ENCODE measurements around the gene THAP3.
"Not testable (repeated sequence)": the region's sequence is repeated elsewhere in the genome, so short reads cannot be mapped to it uniquely, and the experiment has no call there.

The THAP3 gene

GRCh38 chr1:6591644-6592043 lies 33.0 kb upstream of the THAP3 start:
- DNase-seq, result no peak

DNA sequence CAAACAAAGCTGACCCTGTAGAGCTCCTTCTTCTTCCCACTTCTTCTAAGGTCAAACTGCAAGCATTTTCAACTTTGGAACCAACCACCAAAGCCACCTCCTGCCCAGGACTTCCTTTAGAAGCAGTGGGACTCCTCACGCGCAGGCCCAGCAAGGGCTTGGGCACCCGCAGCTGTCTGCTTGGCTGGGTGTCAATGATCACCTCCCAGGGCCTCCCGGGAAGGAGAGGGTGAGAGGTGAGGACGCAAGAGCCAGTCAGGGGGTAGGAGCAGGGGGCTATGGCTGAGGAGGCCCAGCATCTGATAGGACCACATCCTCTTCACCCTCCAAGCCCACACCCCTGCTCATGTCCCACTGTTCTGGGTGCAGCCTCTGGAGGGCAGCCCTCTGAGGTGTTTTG lies 32.2 kb upstream of the THAP3 start:
- DNase-seq, result no peak

- DNase-seq, result no peak
Measured at GRCh38 chr1:6592865-6593593, 31.6 kb upstream of the THAP3 start.

DNA sequence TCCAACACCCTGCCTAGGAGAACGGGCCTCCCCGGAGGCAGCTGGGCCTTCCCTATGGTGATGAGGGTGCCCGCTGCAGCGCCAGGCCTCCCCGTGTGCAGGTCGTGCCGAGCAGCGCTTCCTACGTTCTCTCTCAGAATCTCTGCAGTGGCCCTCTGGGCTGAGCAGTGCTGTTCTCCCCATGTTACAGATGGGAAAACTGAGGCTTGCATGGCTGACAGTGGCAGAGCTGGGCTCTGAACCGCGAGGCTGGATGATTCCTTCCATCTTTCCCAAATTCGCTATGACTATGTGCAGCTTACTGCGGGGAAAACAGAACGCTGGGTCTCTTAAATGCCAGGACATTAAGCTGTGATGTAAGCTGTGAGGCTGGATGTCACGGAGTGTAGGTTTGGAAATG lies 30.9 kb upstream of the THAP3 start:
- DNase-seq, result no peak

DNA sequence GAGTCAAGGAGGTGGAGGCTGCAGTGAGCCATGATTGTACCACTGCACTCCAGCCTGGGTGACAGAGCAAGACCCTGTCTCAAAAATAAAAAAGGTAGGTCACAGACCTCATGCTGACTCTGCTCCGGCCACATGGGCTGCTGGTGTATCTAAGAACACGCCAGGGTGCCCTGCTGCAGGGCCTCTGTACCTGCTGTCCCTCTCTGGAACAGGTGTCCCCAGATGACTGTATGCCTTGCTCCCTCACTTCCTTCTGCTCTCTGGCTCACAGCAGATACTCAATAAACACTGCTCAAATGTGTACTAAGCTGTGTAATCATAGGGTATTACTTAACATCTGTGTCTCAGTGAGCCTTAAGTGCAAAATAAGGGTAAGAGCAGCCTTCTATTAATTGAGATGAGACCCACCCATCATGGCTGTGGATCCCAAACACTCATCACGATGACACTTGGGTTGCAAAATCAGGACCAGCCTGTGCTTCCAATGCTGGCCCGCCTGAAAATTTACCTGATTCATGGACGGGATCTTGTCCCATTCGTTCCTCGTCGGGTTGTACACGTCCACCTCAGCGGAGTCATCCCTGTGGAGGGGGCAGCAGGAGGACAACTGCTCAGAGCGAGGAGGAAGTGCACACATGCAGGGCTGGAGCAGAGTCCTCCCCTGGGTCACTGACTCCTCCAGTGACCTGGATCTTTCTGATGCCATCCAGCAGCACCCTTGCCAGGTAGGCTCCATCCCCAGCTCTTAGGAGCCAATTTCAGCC lies 29.5 kb upstream of the THAP3 start:
- DNase-seq, result no peak

- DNase-seq, result no peak
Measured at GRCh38 chr1:6596351-6596750, 28.3 kb upstream of the THAP3 start.

DNA sequence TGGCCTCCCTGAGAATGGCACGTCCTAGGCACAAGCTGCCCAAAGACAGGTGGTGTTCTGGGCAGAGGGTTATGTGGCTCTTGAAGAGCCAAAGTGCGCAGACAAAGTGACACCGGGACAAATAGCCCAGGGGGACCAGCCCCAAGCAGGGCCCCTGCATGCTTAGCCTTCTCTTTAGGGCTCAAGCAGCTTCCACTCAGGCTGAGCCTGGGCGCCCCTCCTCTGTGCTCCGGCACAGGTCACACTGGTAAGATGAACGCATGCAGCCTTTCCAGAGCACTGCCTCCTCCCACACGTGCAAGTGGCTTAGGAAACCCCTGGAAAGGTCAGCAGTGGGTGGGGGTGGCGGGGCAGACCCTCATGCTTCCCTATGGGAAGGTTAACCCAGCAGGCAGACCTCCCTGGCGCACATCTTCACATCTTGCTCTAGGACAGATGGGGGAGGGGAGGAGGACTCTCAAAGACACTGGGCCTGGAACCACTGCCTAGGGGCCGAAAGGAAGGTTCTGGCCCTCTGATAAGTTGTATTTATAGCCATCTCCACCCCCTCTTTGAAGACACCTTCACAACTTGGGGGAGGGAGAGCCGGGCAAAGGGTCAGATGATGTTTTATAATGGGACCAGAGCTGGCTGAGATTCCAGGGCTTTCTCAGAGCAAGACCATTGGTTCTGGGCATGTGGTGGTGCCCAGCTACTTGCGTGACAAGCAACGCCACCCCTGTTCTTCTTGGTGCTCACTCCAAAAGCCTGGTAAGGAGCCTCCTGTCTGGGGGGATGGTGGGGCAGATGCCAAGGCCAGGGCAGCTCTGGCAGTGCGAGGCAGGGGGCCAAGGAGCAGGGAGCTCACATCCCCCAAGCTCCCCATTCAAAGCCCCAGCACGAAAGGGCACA lies 27.5 kb upstream of the THAP3 start:
- no peak for DNase-seq

GRCh38 chr1:6597777-6598131 lies 26.9 kb upstream of the THAP3 start:
- no peak for DNase-seq

- DNase-seq, result no peak
Measured at GRCh38 chr1:6599141-6599975, 25.3 kb upstream of the THAP3 start.

DNA sequence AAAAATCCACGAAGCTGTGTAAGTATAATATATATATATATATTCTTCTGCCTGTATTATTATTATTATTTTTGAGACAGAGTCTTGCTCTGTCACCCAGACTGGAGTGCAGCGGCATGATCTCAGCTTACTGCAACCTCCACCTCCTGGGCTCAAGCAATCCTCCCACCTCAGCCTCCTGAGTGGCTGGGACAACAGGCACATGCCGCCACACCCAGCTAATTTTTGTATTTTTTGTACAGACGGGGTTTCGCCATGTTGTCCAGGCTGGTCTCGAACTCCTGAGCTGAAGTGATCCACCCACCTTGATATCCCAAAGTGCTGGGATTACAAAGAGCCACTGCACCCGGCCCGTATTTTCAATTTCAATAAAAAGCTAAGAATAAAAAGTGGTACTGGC lies 24.7 kb upstream of the THAP3 start:
- not testable (repeated sequence) for DNase-seq

GRCh38 chr1:6600410-6601048 lies 24.1 kb upstream of the THAP3 start:
- no peak for DNase-seq

DNA sequence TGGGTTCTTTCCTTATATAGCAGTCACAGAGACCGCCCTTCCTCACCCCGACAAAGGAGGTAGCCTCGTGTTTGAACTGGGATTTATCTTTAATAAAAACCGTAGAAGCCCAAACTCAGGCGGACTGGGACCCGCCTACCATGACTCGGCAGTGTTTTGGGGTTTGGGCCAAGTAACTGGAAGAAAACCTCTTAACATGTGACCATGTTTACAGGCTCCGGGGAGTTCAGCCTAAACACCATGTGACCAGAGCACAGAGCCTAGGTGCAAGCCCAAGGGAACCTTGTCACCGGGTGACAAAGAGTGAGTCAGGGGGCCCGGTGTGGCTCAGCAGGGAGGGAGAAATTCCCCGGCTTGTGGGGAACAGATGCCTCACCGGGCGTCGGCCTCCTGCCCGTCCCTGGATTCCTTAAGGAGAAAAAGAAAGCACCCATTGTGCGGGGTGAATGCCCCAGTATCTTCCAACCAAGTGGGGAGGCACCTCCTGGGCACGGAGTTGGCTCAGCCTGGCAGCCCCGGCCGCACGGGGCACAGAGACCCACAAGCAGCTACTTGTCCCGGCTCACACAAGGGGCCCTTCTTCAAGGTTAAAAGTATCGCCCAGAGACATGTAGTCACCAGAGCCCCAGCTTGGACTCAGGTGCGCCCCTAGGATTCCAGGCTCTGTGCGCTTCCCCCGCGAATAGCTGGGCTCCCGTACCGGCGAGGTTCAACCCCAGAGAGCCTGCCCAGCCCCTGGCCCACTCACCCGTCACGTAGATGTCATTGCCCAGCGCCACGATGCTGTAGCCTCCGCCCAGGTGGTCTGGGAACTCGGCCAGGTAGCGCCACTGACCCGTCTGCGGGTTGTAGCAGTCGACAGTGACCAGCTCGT lies 23.4 kb upstream of the THAP3 start:
- DNase-seq, result no peak

GRCh38 chr1:6601923-6602668 lies 22.6 kb upstream of the THAP3 start:
- no peak for DNase-seq

DNA sequence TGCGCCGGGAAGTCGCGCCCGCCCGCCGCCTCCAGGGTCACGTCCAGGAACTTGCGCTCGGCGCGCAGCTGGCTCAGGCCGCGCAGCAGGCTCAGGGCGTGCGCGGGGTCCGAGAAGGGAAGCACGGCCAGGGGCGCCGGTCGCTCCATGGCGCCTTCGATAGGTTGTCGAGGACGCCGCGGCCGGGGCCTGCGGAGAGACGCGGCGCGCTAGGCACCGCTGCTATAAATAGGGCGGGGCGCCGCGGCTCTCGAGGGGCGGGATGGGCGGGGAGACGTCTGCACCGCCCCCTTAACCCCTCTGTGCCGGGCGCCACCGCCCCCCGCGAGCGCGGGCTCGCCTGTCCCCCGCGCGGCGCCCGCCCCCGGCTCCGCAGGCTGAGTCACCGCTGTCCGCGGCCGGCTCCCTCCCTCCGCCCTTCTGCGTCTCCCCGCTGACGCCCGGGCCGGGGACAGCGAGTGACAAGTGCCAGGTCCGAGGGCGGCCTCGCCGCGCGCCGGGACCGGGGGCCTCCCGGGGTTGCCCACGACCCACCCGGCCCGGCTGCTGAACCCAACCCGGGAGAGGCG lies 21.9 kb upstream of the THAP3 start, which contains the start of gene KLHL21:
Gene KLHL21, minus strand, starts transcription at position 201 of the 569 bp plus-strand sequence. Its CDS starts 52 bp downstream, at position 149.
- DNase-seq, result peak; percentile 36

- no peak for DNase-seq
Measured at GRCh38 chr1:6603238-6603914, 21.3 kb upstream of the THAP3 start.

GRCh38 chr1:6603915-6604558 lies 20.6 kb upstream of the THAP3 start:
- no peak for DNase-seq

DNA sequence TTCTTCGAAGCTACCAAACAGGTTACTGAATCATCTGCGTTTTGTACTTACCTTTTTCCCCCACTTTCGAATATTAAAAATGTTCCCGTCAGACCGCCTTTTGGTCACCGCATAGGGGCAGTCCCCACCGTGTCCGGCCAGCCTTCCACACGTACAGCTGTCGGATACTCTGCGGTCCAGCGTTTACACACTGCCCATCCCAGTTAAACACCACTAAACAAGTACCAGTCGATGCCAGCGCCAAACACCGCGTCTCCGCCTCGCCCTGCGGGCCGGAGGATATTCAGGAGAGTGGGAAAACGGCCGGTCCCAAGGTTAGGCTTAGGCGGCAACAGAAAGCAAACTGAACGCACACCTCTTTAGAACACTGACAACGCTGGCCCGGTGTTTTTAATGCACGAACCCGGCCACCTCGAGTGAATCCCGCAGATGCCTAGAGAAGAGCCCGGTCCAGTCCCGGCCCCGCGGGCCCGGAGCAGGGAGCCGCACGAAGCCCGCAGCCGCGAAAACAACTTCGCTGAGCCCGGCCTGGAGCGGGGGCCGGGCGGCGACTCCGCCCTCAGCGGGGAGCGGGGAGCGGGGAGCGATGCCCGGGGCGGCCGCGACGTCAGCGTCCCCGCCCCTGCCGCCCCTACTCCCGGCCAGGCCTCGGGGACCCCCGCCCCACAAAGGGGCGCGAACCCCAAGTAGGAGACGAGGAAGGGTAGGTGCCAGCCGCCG lies 11.9 kb upstream of the THAP3 start:
- DNase-seq, result no peak

Data from cortex of kidney (tissue), 1 donor.